Thyroid gland (tissue), 4 donors: ENCODE data around the gene CCL18. TPM values are rescaled to one million over a fixed set of nuclear protein-coding genes. Genes with fewer than 3 reads are reported as not detected.

Experiments
- DNase-seq, 2 donors: peaks; one replicate each; pipeline ENCODE4 v3.0.0-alpha.2; 2019
- H3K27ac ChIP-seq, 3 donors: fragments of 200-600 bp; sonication (generic); 1 replicate in 2 of 3; 2 replicates in 1 of 3; pipeline ENCODE4 v1.5.1; 2016 to 2019; ENCODE audit warnings: mild to moderate bottlenecking in 1 of 3, moderate library complexity in 1 of 3
- H3K27me3 ChIP-seq: fragments of 200-600 bp; sonication (generic); one replicate; pipeline ENCODE4 v1.5.1; 2019
- H3K36me3 ChIP-seq, 2 donors: fragments of 200-600 bp; sonication (generic); one replicate each; pipeline ENCODE4 v1.5.1; 2016 to 2019
- H3K4me1 ChIP-seq, 2 donors: fragments of 200-600 bp; sonication (generic); one replicate each; pipeline ENCODE4 v1.5.1; 2017 to 2019
- H3K4me3 ChIP-seq, 3 donors: fragments of 200-600 bp; sonication (generic); replicated peaks in 1 of 3; 1 replicate in 2 of 3; 2 replicates in 1 of 3; pipeline ENCODE4 v1.5.1; 2016; ENCODE audit warnings: mild to moderate bottlenecking in 1 of 3
- H3K9me3 ChIP-seq: fragments of 200-600 bp; sonication (generic); one replicate; pipeline ENCODE4 v1.5.1; 2017
- POLR2A ChIP-seq, 2 donors: fragments of 450-650 bp; IDR thresholded peaks; one replicate each; pipeline ENCODE4 v1.6.1; 2017; ENCODE audit warnings: antibody characterized with exemption in 2 of 2, mild to moderate bottlenecking in 2 of 2, moderate library complexity in 1 of 2
- WGBS, 2 donors: methylation state at CpG; one replicate each; pipeline ENCODE4 v1.1.5; 2017; 5-methylcytosine and 5-hydroxymethylcytosine counted together
- intact Hi-C: fragments of 100-400 bp; cut with DNase I; formaldehyde crosslinking; loops from one replicate; pipeline ENCODE4 v1.15.1; 2023
- total RNA-seq, 4 donors: library from RNA; depleted of rRNA; stranded (reverse); fragments of >200 nt; gene quantifications; one replicate each; pipeline ENCODE4 v1.2.3, GENCODE V29; 2016
- TF ChIP-seq, protein P1 (sequence below), 6 experiments: fragments of 200-600 bp in 3 of 6; fragments of 450-650 bp in 3 of 6; sonication (generic) in 3 of 6; IDR thresholded peaks; one replicate each; pipeline ENCODE4 v1.5.1; 2016 to 2019; ENCODE audit warnings: antibody characterized with exemption in 6 of 6, mild to moderate bottlenecking in 2 of 6, inconsistent platforms in 1 of 6, moderate library complexity in 1 of 6

The CCL18 gene
- total RNA-seq, 4 donors from 2014 or later, result 0.89 to 4.7 (median 2.5) TPM; not detected in 1

GRCh38 chr17:36019423-36019822 is 44.6 kb upstream of the CCL18 start:
- no peak for TF ChIP-seq POLR2A (IDR thresholded peaks at IDR 0.05)
- TF ChIP-seq, protein P1, sequence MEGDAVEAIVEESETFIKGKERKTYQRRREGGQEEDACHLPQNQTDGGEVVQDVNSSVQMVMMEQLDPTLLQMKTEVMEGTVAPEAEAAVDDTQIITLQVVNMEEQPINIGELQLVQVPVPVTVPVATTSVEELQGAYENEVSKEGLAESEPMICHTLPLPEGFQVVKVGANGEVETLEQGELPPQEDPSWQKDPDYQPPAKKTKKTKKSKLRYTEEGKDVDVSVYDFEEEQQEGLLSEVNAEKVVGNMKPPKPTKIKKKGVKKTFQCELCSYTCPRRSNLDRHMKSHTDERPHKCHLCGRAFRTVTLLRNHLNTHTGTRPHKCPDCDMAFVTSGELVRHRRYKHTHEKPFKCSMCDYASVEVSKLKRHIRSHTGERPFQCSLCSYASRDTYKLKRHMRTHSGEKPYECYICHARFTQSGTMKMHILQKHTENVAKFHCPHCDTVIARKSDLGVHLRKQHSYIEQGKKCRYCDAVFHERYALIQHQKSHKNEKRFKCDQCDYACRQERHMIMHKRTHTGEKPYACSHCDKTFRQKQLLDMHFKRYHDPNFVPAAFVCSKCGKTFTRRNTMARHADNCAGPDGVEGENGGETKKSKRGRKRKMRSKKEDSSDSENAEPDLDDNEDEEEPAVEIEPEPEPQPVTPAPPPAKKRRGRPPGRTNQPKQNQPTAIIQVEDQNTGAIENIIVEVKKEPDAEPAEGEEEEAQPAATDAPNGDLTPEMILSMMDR (IDR thresholded peaks at IDR 0.05), result no peak
- Histone ChIP-seq H3K9me3 (no peaks in the 10 kb centered on the region), H3K27ac (no peak overlapping the region), H3K4me3 (no peak overlapping the region), H3K36me3 (no peaks in the 10 kb centered on the region), H3K27me3 (no peaks in the 10 kb centered on the region), H3K4me1 (no peaks in the 10 kb centered on the region)
- WGBS, 2 donors, result 93 to 94% methylated on average over 2 of the region's 2 CpGs
- DNase-seq, result no peak
- intact Hi-C loops, result no loop called here

DNA sequence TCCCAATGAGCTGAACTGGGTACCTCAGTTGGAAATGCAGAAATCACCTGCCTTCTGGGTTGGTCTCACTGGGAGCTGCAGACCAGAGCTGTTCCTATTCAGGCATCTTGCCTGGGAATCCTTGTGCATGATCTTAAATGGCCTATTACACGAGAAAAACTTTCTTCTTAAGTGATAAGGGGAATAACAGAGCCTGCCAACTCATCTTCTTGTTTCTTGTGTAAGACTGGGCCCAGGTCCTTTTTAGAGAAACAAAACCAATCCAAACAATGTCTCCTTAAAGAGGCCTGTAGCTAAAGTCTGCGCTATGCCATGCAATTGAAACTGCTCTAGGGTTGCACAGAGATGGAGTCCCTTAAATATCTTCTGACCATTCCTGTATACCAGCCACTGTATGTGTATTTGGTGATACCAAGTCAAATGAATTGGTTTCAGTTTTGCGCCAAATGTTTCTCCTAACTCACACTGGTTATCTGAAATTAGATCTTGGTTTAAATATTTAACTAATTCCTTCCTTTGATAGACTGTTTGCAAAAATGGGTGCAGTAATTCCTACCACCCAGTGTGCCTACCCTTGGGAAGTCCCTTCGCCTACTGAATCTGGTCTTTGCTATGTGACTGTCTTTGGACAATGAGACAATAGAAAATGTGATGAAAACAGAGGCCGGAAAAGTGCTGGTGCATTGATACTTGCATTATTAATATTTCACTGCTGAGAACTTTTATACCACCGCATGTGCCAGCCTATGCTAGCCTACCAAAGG is 39.8 kb upstream of the CCL18 start:
- Histone ChIP-seq H3K36me3 (no peaks in the 10 kb centered on the region), H3K27me3 (no peaks in the 10 kb centered on the region), H3K4me1 (no peaks in the 10 kb centered on the region), H3K9me3 (no peaks in the 10 kb centered on the region), H3K27ac (no peak overlapping the region), H3K4me3 (no peak overlapping the region)
- 81 to 83% methylated on average over 6 of the region's 6 CpGs for WGBS, 2 donors
- DNase-seq, result no peak
- intact Hi-C loops, result no loop called here
- no peak for TF ChIP-seq POLR2A (IDR thresholded peaks at IDR 0.05)
- TF ChIP-seq, protein P1 (IDR thresholded peaks at IDR 0.05), result no peak

GRCh38 chr17:36027761-36028160 is 36.3 kb upstream of the CCL18 start:
- no peaks in the 10 kb centered on the region for H3K36me3 ChIP-seq
- TF ChIP-seq, protein P1 (IDR thresholded peaks at IDR 0.05), result no peak
- TF ChIP-seq POLR2A (IDR thresholded peaks at IDR 0.05), result no peak
- no peaks in the 10 kb centered on the region for H3K27me3 ChIP-seq
- no peak overlapping the region for H3K4me3 ChIP-seq
- intact Hi-C loops, result no loop called here
- 62 to 66% methylated on average over 4 of the region's 4 CpGs for WGBS, 2 donors
- no peak for DNase-seq
- H3K4me1 ChIP-seq, result no peaks in the 10 kb centered on the region
- H3K27ac ChIP-seq, result no peak overlapping the region
- H3K9me3 ChIP-seq, result no peaks in the 10 kb centered on the region

- Histone ChIP-seq H3K4me1 (no peaks in the 10 kb centered on the region), H3K9me3 (no peaks in the 10 kb centered on the region), H3K27me3 (no peaks in the 10 kb centered on the region), H3K4me3 (no peak overlapping the region), H3K27ac (no peak overlapping the region), H3K36me3 (no peaks in the 10 kb centered on the region)
- 95 to 98% methylated on average over 1 of the region's 1 CpG for WGBS, 2 donors
- no peak for DNase-seq
- TF ChIP-seq POLR2A (IDR thresholded peaks at IDR 0.05), result no peak
- TF ChIP-seq, protein P1 (IDR thresholded peaks at IDR 0.05), result no peak
- intact Hi-C loops, result no loop called here
These were observed 33.1 kb upstream of the CCL18 start for GRCh38 chr17:36030956-36031355.

DNA sequence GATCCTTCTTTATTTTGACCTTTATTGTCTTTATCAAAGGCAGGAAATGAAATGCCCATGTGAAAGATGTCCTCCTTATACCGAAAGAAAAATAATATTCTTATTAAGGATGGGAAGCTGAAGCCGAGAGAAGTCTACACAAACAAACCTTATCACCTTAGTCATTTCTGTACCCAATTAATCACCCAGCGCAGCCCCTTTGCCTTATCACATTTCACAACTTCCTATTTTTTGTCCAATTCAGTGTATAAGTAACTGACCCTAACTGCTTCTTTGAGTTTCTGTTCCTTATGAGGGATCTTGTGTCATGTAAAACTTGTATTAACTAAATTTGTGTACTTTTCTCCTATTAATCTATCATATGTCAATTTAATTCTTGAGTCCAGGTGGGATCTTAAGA is 29.9 kb upstream of the CCL18 start:
- TF ChIP-seq POLR2A (IDR thresholded peaks at IDR 0.05), result no peak
- TF ChIP-seq, protein P1 (IDR thresholded peaks at IDR 0.05), result no peak
- DNase-seq, result no peak
- Histone ChIP-seq H3K4me1 (no peaks in the 10 kb centered on the region), H3K36me3 (no peaks in the 10 kb centered on the region), H3K27ac (no peak overlapping the region), H3K9me3 (no peaks in the 10 kb centered on the region), H3K4me3 (no peak overlapping the region), H3K27me3 (no peaks in the 10 kb centered on the region)
- WGBS, 2 donors, result 62 to 73% methylated on average over 3 of the region's 3 CpGs
- intact Hi-C loops, result no loop called here
